Nucleus accumbens (tissue), 56 donors: ENCODE results near the gene ZNF287.

ENCODE experiments used
- DNase-seq, 56 donors: peaks; one replicate each; lab custom pipeline; 2025; lab: John Stamatoyannopoulos, UW

The ZNF287 gene

GRCh38 chr17:16519021-16519420 lies 50.0 kb downstream of the ZNF287 start:
- no peak for DNase-seq

- no peak for DNase-seq
These were observed 51.5 kb downstream of the ZNF287 start for GRCh38 chr17:16517477-16517876.

- peak in 45 of 56 donors; percentile 1 to 81 (median 41) for DNase-seq
These were observed 52.4 kb downstream of the ZNF287 start for GRCh38 chr17:16516594-16517051.

- no peak for DNase-seq
These were observed 53.1 kb downstream of the ZNF287 start for GRCh38 chr17:16515933-16516332.

GRCh38 chr17:16513873-16514272 lies 55.1 kb downstream of the ZNF287 start:
- DNase-seq, result no peak

- no peak for DNase-seq
These were observed 57.0 kb downstream of the ZNF287 start for GRCh38 chr17:16512011-16512410.

- no peak for DNase-seq
These were observed 57.4 kb downstream of the ZNF287 start for GRCh38 chr17:16511593-16511992.

- no peak for DNase-seq
These were observed 61.0 kb downstream of the ZNF287 start for GRCh38 chr17:16507918-16508533.

GRCh38 chr17:16506188-16506587 lies 62.8 kb downstream of the ZNF287 start:
- no peak for DNase-seq

GRCh38 chr17:16504984-16505383 lies 64.0 kb downstream of the ZNF287 start:
- no peak for DNase-seq
